ENCODE measurements around the gene CADPS2. TPM values are rescaled to one million over a fixed set of nuclear protein-coding genes. Genes with fewer than 3 reads are reported as not detected.

CADPS2 gene
- total RNA-seq, 2 donors from 2014 or later = 31.9 to 63.9 TPM

GRCh38 chr7:122303531-122304318, 582.5 kb downstream of the CADPS2 start:
- peak; percentile 15 for ATAC-seq
- WGBS, 2 donors = 6 to 11% methylated on average over 17 to 48 of the region's 48 CpGs
- intact Hi-C loops (cut with DNase I) = no loop called here
- Histone ChIP-seq H3K27ac (no peak overlapping the region), H3K4me3 (no peak overlapping the region), H3K36me3 (replicated peaks in 1 of 2; ENCODE audit: insufficient read depth in 1 of 2, low read depth in 2 of 2) (no peaks in the 10 kb centered on the region), H3K4me1 (peaks cover 49% of the 10 kb centered on the region), H3K9me3 (peaks cover 0 to 5% (median 0%) of the 10 kb centered on the region in 3 donors), H3K27me3 (peaks cover 0 to 78% of the 10 kb centered on the region in 2 donors)
- peak in 1 of 4 donors; percentile 12 for DNase-seq
- TF ChIP-seq POLR2A (IDR thresholded peaks at IDR 0.05) (no peak), CTCF (IDR thresholded peaks at IDR 0.05) (no peak)

- TF ChIP-seq POLR2A (IDR thresholded peaks at IDR 0.05) (no peak), CTCF (IDR thresholded peaks at IDR 0.05) (no peak)
- WGBS, 2 donors = 9 to 17% methylated on average over 16 of the region's 16 CpGs
- H3K27ac ChIP-seq = no peak overlapping the region
- ATAC-seq (no peak), DNase-seq (no peak)
- peaks cover 0 to 5% (median 0%) of the 10 kb centered on the region in 3 donors for H3K9me3 ChIP-seq
- H3K4me1 ChIP-seq = peaks cover 49% of the 10 kb centered on the region
- no peaks in the 10 kb centered on the region for H3K36me3 ChIP-seq (replicated peaks in 1 of 2; ENCODE audit: insufficient read depth in 1 of 2, low read depth in 2 of 2)
- intact Hi-C loops (cut with DNase I) = no loop called here
- H3K27me3 ChIP-seq = peaks cover 0 to 72% of the 10 kb centered on the region in 2 donors
- H3K4me3 ChIP-seq = no peak overlapping the region
Observed at GRCh38 chr7:122302761-122303530, 583.3 kb downstream of the CADPS2 start.

GRCh38 chr7:122301858-122302760, 584.2 kb downstream of the CADPS2 start:
- Histone ChIP-seq H3K27me3 (peaks cover 0 to 64% of the 10 kb centered on the region in 2 donors), H3K27ac (no peak overlapping the region), H3K36me3 (replicated peaks in 1 of 2; ENCODE audit: insufficient read depth in 1 of 2, low read depth in 2 of 2) (no peaks in the 10 kb centered on the region), H3K9me3 (no peaks in the 10 kb centered on the region), H3K4me1 (peaks cover 49% of the 10 kb centered on the region), H3K4me3 (no peak overlapping the region)
- 12 to 20% methylated on average over 21 to 34 of the region's 35 CpGs for WGBS, 2 donors
- ATAC-seq (no peak), DNase-seq (no peak)
- intact Hi-C loops (cut with DNase I) = no loop called here
- no peak for TF ChIP-seq POLR2A (IDR thresholded peaks at IDR 0.05)
- TF ChIP-seq CTCF (IDR thresholded peaks at IDR 0.05) = no peak

GRCh38 chr7:122300956-122301833, 585.1 kb downstream of the CADPS2 start:
- ATAC-seq = no peak
- no peaks in the 10 kb centered on the region for H3K9me3 ChIP-seq
- no peak overlapping the region for H3K4me3 ChIP-seq
- 20 to 29% methylated on average over 11 of the region's 11 CpGs for WGBS, 2 donors
- H3K27me3 ChIP-seq = peaks cover 0 to 55% of the 10 kb centered on the region in 2 donors
- TF ChIP-seq CTCF (IDR thresholded peaks at IDR 0.05) (no peak), POLR2A (IDR thresholded peaks at IDR 0.05) (no peak)
- peaks cover 42% of the 10 kb centered on the region for H3K4me1 ChIP-seq
- no peaks in the 10 kb centered on the region for H3K36me3 ChIP-seq (replicated peaks in 1 of 2; ENCODE audit: insufficient read depth in 1 of 2, low read depth in 2 of 2)
- intact Hi-C loops (cut with DNase I) = no loop called here
- DNase-seq = no peak
- H3K27ac ChIP-seq = no peak overlapping the region

Data from body of pancreas (tissue), 4 donors.